Neural cell (in vitro differentiated cells): ENCODE measurements around the gene ADARB2. TPM values are rescaled to one million over a fixed set of nuclear protein-coding genes. Genes with fewer than 3 reads are reported as not detected.

Source experiments
- H2AFZ ChIP-seq: fragments of 200-600, 300-800 bp; sonication (generic), shearing (Covaris generic); 2 replicates; pipeline ENCODE4 v1.6.0; 2014; ENCODE audit warnings: low read depth, mild to moderate bottlenecking, antibody characterized with exemption, low read length, moderate library complexity
- H3F3A ChIP-seq: fragments of 200-600 bp; shearing (Covaris generic); 2 replicates; pipeline ENCODE4 v1.6.1; 2016; ENCODE audit warnings: mild to moderate bottlenecking, moderate library complexity, mixed read lengths, antibody characterized with exemption, low read length; ENCODE audit not compliant: insufficient read depth, poor library complexity, severe bottlenecking
- H3K27ac ChIP-seq: fragments of 200-600, 300-800 bp; sonication (generic), shearing (Covaris generic); 2 replicates; pipeline ENCODE4 v1.5.1; 2014; ENCODE audit warnings: mild to moderate bottlenecking, low read length, moderate library complexity
- H3K27me3 ChIP-seq: fragments of 300-800, 200-600 bp; sonication (generic), shearing (Covaris generic); 2 replicates; pipeline ENCODE4 v1.6.0; 2014; ENCODE audit warnings: mild to moderate bottlenecking, low read depth, low read length, moderate library complexity; ENCODE audit not compliant: insufficient read depth
- H3K36me3 ChIP-seq: fragments of 300-800, 200-600 bp; sonication (generic), shearing (Covaris generic); 2 replicates; pipeline ENCODE4 v1.5.1; 2014; ENCODE audit warnings: mild to moderate bottlenecking, antibody characterized with exemption, low read length, moderate library complexity; ENCODE audit not compliant: insufficient read depth
- H3K4me2 ChIP-seq: fragments of 300-800, 200-600 bp; sonication (generic), shearing (Covaris generic); 2 replicates; pipeline ENCODE4 v1.6.0; 2014; ENCODE audit warnings: mild to moderate bottlenecking, low read length
- H3K4me3 ChIP-seq: fragments of 300-800, 200-600 bp; sonication (generic), shearing (Covaris generic); 2 replicates; pipeline ENCODE4 v1.5.1; 2014; ENCODE audit warnings: mild to moderate bottlenecking, low read length, moderate library complexity
- H3K79me2 ChIP-seq: fragments of 200-600 bp; shearing (Covaris generic); replicated peaks from 2 replicates; pipeline ENCODE4 v1.6.0; 2014; ENCODE audit warnings: mild to moderate bottlenecking, low read length, moderate library complexity; ENCODE audit not compliant: insufficient read depth
- H3K9ac ChIP-seq: fragments of 300-800, 200-600 bp; sonication (generic), shearing (Covaris generic); 2 replicates; pipeline ENCODE4 v1.6.1; 2016; ENCODE audit warnings: mild to moderate bottlenecking, low read length, mixed read lengths
- H3K9me2 ChIP-seq: fragments of 200-600 bp; shearing (Covaris generic); 2 replicates; pipeline ENCODE4 v1.6.1; 2016; ENCODE audit warnings: mild to moderate bottlenecking, low read length, mixed read lengths; ENCODE audit not compliant: insufficient read depth
- H3K9me3 ChIP-seq: fragments of 200-600, 300-800 bp; sonication (generic), shearing (Covaris generic); 2 replicates; pipeline ENCODE4 v1.6.1; 2016; ENCODE audit warnings: mild to moderate bottlenecking, mixed run types, low read length, moderate library complexity, mixed read lengths
- H4K20me1 ChIP-seq: fragments of 200-600 bp; shearing (Covaris generic); 2 replicates; pipeline ENCODE4 v1.6.1; 2016; ENCODE audit warnings: mild to moderate bottlenecking, mixed run types; ENCODE audit not compliant: insufficient read depth
- EP300 ChIP-seq: fragments of 450-650 bp; conservative IDR thresholded peaks from 2 replicates; pipeline ENCODE4 v1.6.1; 2014; ENCODE audit warnings: antibody characterized with exemption, mild to moderate bottlenecking, moderate library complexity; ENCODE audit not compliant: poor library complexity, severe bottlenecking
- EZH2 ChIP-seq: fragments of 200-600, 300-800 bp; shearing (Covaris generic), sonication (generic); IDR thresholded peaks from 2 replicates; pipeline ENCODE4 v1.6.1; 2014; ENCODE audit warnings: antibody characterized with exemption, low read length, borderline replicate concordance, mild to moderate bottlenecking; ENCODE audit not compliant: insufficient read depth, poor library complexity, severe bottlenecking
- MXI1 ChIP-seq: fragments of 450-650 bp; conservative IDR thresholded peaks from 2 replicates; pipeline ENCODE4 v1.6.1; 2014; ENCODE audit warnings: antibody characterized with exemption, mild to moderate bottlenecking; ENCODE audit not compliant: poor library complexity, severe bottlenecking
- POLR2AphosphoS5 ChIP-seq: IDR thresholded peaks from 2 replicates; pipeline ENCODE4 v1.6.1; 2012
- RAD21 ChIP-seq: fragments of 450-650 bp; conservative IDR thresholded peaks from 2 replicates; pipeline ENCODE4 v1.6.1; 2014; ENCODE audit warnings: antibody characterized with exemption, mild to moderate bottlenecking, moderate library complexity
- SMC3 ChIP-seq: fragments of 450-650 bp; conservative IDR thresholded peaks from 2 replicates; pipeline ENCODE4 v1.6.1; 2014; ENCODE audit warnings: antibody characterized with exemption, mild to moderate bottlenecking, moderate library complexity; ENCODE audit not compliant: poor library complexity
- TAF1 ChIP-seq: IDR thresholded peaks from 2 replicates; pipeline ENCODE4 v1.6.1; 2012; ENCODE audit warnings: low read depth
- polyA plus RNA-seq: library from polyadenylated mRNA; depleted of rRNA; stranded (reverse); fragments of >200 nt; gene quantifications from 2 replicates; pipeline ENCODE4 v1.2.3, GENCODE V29; 2014
- TF ChIP-seq, protein P1 (sequence below): IDR thresholded peaks from 2 replicates; pipeline ENCODE4 v1.6.1; 2012; ENCODE audit warnings: borderline replicate concordance
- TF ChIP-seq, protein P2 (sequence below): fragments of 450-650 bp; IDR thresholded peaks from 2 replicates; pipeline ENCODE4 v1.5.1; 2014; ENCODE audit warnings: antibody characterized with exemption, mild to moderate bottlenecking, moderate library complexity; ENCODE audit not compliant: poor library complexity, severe bottlenecking

ADARB2 gene
- polyA plus RNA-seq, 1 donor from 2014 or later: 3.6 TPM

DNA sequence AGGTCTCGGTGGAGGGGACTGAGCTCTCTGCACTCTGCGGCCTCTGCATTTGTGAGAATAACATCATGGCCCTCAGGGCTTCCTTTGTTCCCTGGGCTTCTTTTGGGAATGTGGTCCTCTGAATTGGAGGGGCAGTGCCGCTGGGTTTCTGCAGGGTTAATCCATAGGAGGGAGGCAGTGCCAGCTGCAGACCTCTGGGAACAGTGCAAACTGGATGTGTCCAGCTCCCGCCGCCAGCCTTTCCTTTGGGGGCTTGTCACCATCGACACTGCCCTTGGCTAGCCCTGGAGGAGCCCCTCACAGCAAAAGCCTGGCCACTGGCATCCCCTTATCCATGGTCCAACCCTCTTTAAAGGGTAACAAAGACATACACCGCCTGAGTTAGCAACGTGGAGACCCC is 507.2 kb downstream of the ADARB2 start:
- Histone ChIP-seq H3K9me2 (no peaks in the 10 kb centered on the region), H3K9me3 (no peaks in the 10 kb centered on the region), H3K27ac (no peak overlapping the region), H3K4me3 (no peak overlapping the region), H4K20me1 (no peaks in the 10 kb centered on the region), H3K9ac (no peak overlapping the region), H2AFZ (no peak overlapping the region), H3K36me3 (no peaks in the 10 kb centered on the region), H3F3A (no peaks in the 10 kb centered on the region), H3K79me2 (no peaks in the 10 kb centered on the region), H3K27me3 (no peaks in the 10 kb centered on the region), H3K4me2 (no peak overlapping the region)
- TF ChIP-seq SMC3: no peak
- TF ChIP-seq RAD21: no peak
- TF ChIP-seq, protein P1, sequence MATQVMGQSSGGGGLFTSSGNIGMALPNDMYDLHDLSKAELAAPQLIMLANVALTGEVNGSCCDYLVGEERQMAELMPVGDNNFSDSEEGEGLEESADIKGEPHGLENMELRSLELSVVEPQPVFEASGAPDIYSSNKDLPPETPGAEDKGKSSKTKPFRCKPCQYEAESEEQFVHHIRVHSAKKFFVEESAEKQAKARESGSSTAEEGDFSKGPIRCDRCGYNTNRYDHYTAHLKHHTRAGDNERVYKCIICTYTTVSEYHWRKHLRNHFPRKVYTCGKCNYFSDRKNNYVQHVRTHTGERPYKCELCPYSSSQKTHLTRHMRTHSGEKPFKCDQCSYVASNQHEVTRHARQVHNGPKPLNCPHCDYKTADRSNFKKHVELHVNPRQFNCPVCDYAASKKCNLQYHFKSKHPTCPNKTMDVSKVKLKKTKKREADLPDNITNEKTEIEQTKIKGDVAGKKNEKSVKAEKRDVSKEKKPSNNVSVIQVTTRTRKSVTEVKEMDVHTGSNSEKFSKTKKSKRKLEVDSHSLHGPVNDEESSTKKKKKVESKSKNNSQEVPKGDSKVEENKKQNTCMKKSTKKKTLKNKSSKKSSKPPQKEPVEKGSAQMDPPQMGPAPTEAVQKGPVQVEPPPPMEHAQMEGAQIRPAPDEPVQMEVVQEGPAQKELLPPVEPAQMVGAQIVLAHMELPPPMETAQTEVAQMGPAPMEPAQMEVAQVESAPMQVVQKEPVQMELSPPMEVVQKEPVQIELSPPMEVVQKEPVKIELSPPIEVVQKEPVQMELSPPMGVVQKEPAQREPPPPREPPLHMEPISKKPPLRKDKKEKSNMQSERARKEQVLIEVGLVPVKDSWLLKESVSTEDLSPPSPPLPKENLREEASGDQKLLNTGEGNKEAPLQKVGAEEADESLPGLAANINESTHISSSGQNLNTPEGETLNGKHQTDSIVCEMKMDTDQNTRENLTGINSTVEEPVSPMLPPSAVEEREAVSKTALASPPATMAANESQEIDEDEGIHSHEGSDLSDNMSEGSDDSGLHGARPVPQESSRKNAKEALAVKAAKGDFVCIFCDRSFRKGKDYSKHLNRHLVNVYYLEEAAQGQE: no peak
- TF ChIP-seq MXI1: no peak
- TF ChIP-seq EP300: no peak
- TF ChIP-seq EZH2: no peak
- no peak for TF ChIP-seq POLR2AphosphoS5
- TF ChIP-seq TAF1: no peak

DNA sequence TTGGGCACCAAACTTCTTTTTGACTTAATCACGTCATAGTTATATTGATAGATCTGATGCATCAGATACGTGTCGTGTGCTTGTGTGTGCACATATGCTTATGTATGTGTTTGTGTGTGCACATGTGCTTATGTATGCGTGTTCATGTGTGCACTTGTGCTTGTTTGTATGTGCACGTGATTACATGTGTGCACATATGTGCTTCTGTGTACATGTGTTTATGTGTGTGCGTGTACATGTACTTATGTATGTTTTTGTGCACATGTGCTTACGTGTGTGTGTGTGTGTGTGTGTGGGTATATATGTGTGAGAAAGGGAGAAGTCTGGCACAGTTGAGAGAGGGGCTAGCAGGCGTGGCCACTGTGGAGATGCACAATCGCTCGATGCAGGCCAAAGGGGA is 507.8 kb downstream of the ADARB2 start:
- no peaks in the 10 kb centered on the region for H4K20me1 ChIP-seq
- H3K27me3 ChIP-seq: no peaks in the 10 kb centered on the region
- TF ChIP-seq EP300 (no peak), EZH2 (no peak), SMC3 (no peak), POLR2AphosphoS5 (no peak), TAF1 (no peak), MXI1 (no peak), RAD21 (no peak)
- TF ChIP-seq, protein P2, sequence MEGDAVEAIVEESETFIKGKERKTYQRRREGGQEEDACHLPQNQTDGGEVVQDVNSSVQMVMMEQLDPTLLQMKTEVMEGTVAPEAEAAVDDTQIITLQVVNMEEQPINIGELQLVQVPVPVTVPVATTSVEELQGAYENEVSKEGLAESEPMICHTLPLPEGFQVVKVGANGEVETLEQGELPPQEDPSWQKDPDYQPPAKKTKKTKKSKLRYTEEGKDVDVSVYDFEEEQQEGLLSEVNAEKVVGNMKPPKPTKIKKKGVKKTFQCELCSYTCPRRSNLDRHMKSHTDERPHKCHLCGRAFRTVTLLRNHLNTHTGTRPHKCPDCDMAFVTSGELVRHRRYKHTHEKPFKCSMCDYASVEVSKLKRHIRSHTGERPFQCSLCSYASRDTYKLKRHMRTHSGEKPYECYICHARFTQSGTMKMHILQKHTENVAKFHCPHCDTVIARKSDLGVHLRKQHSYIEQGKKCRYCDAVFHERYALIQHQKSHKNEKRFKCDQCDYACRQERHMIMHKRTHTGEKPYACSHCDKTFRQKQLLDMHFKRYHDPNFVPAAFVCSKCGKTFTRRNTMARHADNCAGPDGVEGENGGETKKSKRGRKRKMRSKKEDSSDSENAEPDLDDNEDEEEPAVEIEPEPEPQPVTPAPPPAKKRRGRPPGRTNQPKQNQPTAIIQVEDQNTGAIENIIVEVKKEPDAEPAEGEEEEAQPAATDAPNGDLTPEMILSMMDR: no peak
- TF ChIP-seq, protein P1: no peak
- no peaks in the 10 kb centered on the region for H3K79me2 ChIP-seq
- H3K4me3 ChIP-seq: no peak overlapping the region
- H3K27ac ChIP-seq: no peak overlapping the region
- no peak overlapping the region for H3K9ac ChIP-seq
- H3K9me2 ChIP-seq: no peaks in the 10 kb centered on the region
- no peaks in the 10 kb centered on the region for H3F3A ChIP-seq
- no peak overlapping the region for H3K4me2 ChIP-seq
- H3K36me3 ChIP-seq: no peaks in the 10 kb centered on the region
- H3K9me3 ChIP-seq: no peaks in the 10 kb centered on the region
- no peak overlapping the region for H2AFZ ChIP-seq
